ENCODE data around the gene MRPL47.
"Not testable (repeated sequence)": the region's sequence is repeated elsewhere in the genome, so short reads cannot be mapped to it uniquely, and the experiment has no call there.

Gene MRPL47

GRCh38 chr3:179604321-179605078 lies at the start of gene MRPL47, which contains the start of gene NDUFB5:
Gene MRPL47, minus strand, starts transcription at chr3:179604638. Its CDS starts 14 bp downstream, at chr3:179604624.
Gene NDUFB5, plus strand, starts transcription at chr3:179604794. Its CDS starts 22 bp downstream, at chr3:179604816.
- DNase-seq = peak; percentile 91

- DNase-seq = peak; percentile 39
Observed at GRCh38 chr3:179653096-179653797, 48.8 kb upstream of the MRPL47 start.

GRCh38 chr3:179652447-179653095 lies 48.1 kb upstream of the MRPL47 start, which contains the start of gene USP13:
Gene USP13, plus strand, starts transcription at chr3:179653040. Its CDS starts 186 bp downstream, at chr3:179653226.
- peak; percentile 42 for DNase-seq

- no peak for DNase-seq
Observed at GRCh38 chr3:179651687-179652446, 47.4 kb upstream of the MRPL47 start.

GRCh38 chr3:179646177-179646576 lies 41.7 kb upstream of the MRPL47 start:
- DNase-seq = no peak

- not testable (repeated sequence) for DNase-seq
Observed at GRCh38 chr3:179643837-179644236, 39.4 kb upstream of the MRPL47 start.

DNA sequence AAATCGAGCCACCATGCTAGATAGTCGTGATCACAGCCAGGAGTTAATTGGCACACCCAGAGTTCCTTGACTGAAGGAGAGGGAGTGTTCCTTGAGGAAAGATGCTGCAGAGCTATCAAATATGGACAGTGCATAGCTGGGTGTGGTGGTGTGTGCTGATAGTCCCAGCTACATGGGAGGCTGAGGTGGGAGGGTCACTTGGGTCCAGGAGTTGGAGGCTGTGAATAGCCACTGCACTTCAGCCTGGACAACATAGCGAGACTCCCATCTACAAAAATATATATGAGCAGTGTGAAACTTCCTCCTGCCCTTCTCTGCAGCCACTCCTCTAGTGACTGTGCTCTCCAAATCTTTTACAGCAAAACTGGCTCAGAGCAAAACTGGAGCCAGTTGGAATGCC lies 38.4 kb upstream of the MRPL47 start:
- no peak for DNase-seq

- DNase-seq = no peak
Observed at GRCh38 chr3:179640469-179640868, 36.0 kb upstream of the MRPL47 start.

GRCh38 chr3:179630753-179631451 lies 26.5 kb upstream of the MRPL47 start:
- DNase-seq = no peak

DNA sequence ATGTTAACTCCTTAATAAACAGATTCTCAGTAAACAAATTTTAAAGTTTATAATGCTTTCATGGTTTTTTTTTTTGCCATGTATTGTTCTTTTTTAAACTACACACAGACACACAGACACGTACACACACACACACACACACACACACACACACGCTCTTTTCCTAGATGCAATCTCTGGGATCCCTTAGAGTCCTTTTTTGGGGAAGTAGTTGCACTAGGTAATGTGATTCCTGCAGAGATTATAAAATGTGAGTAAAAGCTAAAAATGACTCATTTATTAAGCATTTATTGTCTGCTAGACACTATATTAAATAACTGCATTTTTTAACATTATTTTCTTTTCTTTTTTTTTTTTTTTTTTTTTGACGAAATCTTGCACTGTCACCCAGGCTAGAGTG lies 20.0 kb upstream of the MRPL47 start:
- DNase-seq = no peak

DNA sequence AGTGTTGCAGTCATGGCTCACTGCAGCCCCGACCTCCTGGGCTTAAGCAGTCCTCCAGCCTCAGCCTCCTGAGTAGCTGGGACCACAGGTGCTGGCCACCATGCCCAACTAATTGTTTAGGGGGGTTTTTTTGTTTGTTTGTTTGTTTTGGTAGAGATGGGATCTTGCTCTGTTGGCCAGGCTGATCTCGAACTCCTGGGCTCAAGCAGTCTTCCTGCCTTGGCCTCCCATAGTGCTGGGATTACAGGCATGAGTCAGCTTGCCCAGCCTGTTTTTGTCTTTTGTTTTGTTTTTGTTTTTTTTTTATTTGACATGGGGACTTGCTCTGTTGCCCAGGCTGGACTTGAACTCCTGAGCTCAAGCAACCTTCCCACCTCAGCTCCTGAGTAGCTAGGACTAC lies 17.6 kb upstream of the MRPL47 start:
- DNase-seq = no peak

DNA sequence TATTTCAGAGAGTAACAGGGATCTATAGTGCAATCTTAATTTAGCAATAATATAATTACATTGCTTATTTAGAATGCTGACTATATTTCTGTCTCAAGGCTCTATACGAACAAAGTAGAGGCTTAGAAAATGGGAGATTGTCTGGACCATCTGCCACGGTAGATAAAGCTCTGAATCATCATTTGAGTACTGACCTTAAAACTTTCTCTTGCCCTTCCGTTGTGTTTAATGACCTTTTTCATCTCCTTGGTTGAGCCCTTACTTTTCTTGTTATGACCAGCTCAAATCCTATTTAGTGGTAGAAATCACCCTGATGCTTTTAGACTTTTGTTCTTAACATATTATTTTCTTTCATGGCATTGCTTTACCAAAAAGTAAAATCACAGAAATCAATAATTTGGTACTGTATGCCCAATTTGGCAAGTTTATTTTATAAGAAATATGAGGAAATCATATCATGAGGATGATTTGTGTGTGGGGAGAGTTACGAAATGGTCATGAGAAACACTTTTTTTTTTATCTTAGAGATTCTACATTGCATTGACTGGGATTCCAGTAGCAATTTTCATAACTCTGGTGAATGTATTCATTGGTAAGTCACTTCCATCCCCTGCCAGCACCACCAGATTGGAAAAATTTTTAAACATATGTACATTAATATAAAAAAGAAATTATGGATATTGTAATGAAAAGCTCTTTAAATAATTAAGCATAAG lies 11.2 kb upstream of the MRPL47 start:
- DNase-seq = no peak

- no peak for DNase-seq
Observed at GRCh38 chr3:179613807-179614206, 9.4 kb upstream of the MRPL47 start.

DNA sequence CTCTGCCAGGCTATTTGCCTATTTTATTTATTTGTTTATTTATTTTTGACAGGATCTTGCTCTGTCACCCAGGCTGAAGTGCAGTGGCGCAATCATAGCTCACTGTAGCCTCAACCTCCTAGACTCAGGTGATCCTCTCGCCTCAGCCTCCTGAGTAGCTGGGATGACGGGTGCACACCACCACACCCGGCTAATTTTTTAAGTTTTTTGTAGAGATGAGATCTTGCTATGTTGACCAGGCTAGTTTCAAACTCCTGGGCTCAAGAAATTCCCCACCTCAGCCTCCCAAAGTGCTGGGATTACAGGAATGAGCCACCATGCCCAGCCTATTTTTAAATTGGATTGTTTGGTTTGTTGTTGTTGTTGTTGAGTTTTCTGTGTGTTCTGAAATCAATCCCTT lies 5.6 kb upstream of the MRPL47 start:
- DNase-seq = no peak

- no peak for DNase-seq
Observed at GRCh38 chr3:179608931-179609720, 4.7 kb upstream of the MRPL47 start.

GRCh38 chr3:179606534-179607085 lies 2.2 kb upstream of the MRPL47 start:
- DNase-seq = no peak

DNA sequence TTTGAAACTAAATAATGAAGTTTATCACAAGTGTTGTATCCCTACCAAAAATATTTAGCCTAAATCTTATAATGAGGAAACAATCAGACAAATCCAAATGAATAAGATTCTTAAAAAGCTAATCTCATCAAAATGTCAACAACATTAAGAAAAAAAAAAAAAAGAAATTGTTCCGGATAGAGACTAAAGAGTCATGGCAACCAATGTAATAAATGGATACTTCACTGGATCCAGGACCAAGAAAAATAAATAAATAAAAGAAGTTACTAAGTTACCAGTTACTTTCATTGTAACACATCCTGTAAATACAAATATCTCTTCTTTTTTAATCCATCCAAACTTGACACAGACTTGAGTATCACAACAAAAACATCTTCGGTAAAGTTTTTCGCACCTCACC lies 607 bp downstream of the MRPL47 start:
- no peak for DNase-seq

DNA sequence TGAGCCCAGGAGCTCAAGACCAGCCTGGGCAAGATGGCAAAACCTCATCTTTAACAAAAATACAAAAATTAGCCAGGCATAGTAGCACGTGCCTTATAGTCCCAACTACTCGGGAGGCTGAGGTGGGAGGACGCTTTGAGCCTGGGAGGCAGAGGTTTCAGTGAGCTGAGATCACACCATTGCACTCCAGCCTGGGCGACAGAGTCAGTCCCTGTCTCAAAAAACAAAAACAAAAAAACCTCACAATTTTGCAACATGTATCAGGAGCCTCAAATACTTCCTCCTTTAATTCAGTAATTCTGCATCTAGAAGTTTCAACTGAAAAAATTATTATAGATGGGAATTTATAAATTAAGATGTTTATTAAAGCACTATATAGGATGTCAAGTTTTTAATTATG lies 1.1 kb downstream of the MRPL47 start:
- DNase-seq = no peak

GRCh38 chr3:179599531-179599930 lies 4.9 kb downstream of the MRPL47 start:
- no peak for DNase-seq

- no peak for DNase-seq
Observed at GRCh38 chr3:179591313-179591712, 13.1 kb downstream of the MRPL47 start.
